GM21528 (cell line): ENCODE data around the gene ZMYND10.

Source experiments
- ATAC-seq: cut with Tn5 transposase; IDR thresholded peaks from one replicate; pipeline ENCODE4 v1.9.1; 2021; ENCODE audit warnings: mild to moderate bottlenecking, moderate library complexity; ENCODE audit not compliant: unreplicated experiment, low FRiP score

ZMYND10 gene

DNA sequence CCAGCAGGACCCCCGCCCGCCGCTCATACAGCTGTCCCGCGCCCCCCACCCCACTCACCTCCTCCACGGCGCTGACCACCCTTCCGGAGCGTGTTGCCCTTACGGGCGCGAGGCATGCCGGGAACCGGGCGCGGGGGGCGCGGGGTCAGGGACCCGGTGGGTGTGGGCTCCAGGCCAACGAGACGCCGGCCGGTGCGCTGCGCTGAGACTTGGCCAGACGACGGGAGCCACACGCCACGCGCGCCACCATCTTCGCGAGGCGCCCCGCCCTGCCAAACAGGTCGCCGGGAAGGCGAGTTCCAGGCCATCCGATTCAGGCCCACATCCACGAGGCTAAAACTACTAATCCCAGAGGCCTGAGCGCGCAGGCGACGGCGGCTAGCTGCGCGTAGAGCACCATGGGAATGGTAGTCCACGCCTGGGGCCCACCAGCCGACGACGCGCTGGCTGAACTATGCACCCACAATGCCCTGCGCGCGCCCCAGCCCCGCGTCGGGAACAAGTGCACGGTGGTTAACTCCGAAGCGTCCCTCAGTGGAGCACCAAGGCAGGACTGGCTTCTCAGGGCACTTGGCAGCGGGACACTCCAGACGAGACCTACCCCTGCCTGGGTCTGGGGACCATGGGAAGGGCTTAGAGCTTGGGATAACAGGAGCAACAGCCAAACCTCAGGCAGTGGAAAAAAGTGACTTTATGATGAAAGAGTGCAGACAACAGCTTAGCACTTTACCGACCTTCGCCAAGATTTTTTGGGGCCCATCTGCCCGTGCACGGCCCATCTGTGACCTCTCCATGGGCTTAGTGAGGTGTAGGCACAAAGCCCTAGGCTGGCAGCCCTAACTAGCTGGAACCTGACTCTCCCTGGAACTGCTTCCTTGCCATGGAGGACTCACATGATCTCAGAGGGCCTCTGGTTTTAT, 53.1 kb downstream of the ZMYND10 start, which contains the start of gene IFRD2:
IFRD2 (minus strand) TSS at position 271 of the 920 bp plus-strand sequence; CDS start at position 116, 155 bp downstream.
- ATAC-seq = peak; percentile 83
